ENCODE data around the gene PRDM13. TPM values are rescaled to one million over a fixed set of nuclear protein-coding genes. Genes with fewer than 3 reads are reported as not detected.

Gene PRDM13
- total RNA-seq, 1 experiment from 2014 or later = not detected

- no peak for ATAC-seq
- H3K9me2 ChIP-seq (ENCODE audit: insufficient read depth) = no peaks in the 10 kb centered on the region
- H3K4me1 ChIP-seq (ENCODE audit: control insufficient read depth in 1 of 2, insufficient read depth in 2 of 2, low read length in 2 of 2) = no peaks in the 10 kb centered on the region
- H3K9me3 ChIP-seq (ENCODE audit: control insufficient read depth in 1 of 2, insufficient read depth in 1 of 2, low read depth in 1 of 2, low read length in 2 of 2) = no peaks in the 10 kb centered on the region
- BruUV-seq (replicated peaks) = no TSS peak
- no peak overlapping the region for H3K9ac ChIP-seq (ENCODE audit: low read length)
- H3K27ac ChIP-seq (ENCODE audit: low read depth, low read length) = no peak overlapping the region
- H3K36me3 ChIP-seq (ENCODE audit: control insufficient read depth in 1 of 2, insufficient read depth in 2 of 2, low read length in 2 of 2) = no peaks in the 10 kb centered on the region
- H3K79me2 ChIP-seq (ENCODE audit: insufficient read depth, low read length) = no peaks in the 10 kb centered on the region
- TF ChIP-seq CEBPB (IDR thresholded peaks at IDR 0.05; ENCODE audit: low read depth) = no peak
- TF ChIP-seq JUND (IDR thresholded peaks at IDR 0.05) = no peak
- no peak for TF ChIP-seq TCF7L2 (IDR thresholded peaks at IDR 0.05; ENCODE audit: borderline replicate concordance, extremely low read depth, insufficient read depth, insufficient read length)
- TF ChIP-seq POLR2A (IDR thresholded peaks at IDR 0.05; ENCODE audit: borderline replicate concordance, extremely low read depth, insufficient read depth, insufficient read length) = no peak
- TF ChIP-seq EGR1 (IDR thresholded peaks at IDR 0.05; ENCODE audit: low read depth) = no peak
- no peak for TF ChIP-seq FOSL1 (IDR thresholded peaks at IDR 0.05; ENCODE audit: low read depth)
- no peak for TF ChIP-seq CBX3 (IDR thresholded peaks at IDR 0.05; ENCODE audit: low read depth)
- no peak for TF ChIP-seq REST (IDR thresholded peaks at IDR 0.05; ENCODE audit: low read depth)
- TF ChIP-seq ELF1 (IDR thresholded peaks at IDR 0.05; ENCODE audit: borderline replicate concordance, low read depth) = no peak
- no peak for TF ChIP-seq ATF3 (IDR thresholded peaks at IDR 0.05)
- no peak for TF ChIP-seq MAX (IDR thresholded peaks at IDR 0.05)
- no peak overlapping the region for H2AFZ ChIP-seq (ENCODE audit: low read depth, low read length, poor library complexity, severe bottlenecking)
- no peak overlapping the region for H3K4me3 ChIP-seq (replicated peaks in 1 of 2; ENCODE audit: low read depth in 1 of 2, low read length in 2 of 2)
- POLR2A ChIA-PET = no interaction called here
- RAD21 ChIA-PET (ENCODE audit: low non-redundant PET in 1 of 2, low total read pairs in 2 of 2, uncharacterized antibody in 2 of 2, unreplicated experiment in 2 of 2) = no interaction called here
- no peak for DNase-seq (ENCODE audit: low read depth, low spot score)
- H3K4me2 ChIP-seq (ENCODE audit: low read length) = no peak overlapping the region
- no peaks in the 10 kb centered on the region for H4K20me1 ChIP-seq (ENCODE audit: insufficient read depth)
- intact Hi-C loops (cut with micrococcal nuclease) = no loop called here
- CTCF ChIA-PET = no interaction called here
- H3K27me3 ChIP-seq (ENCODE audit: insufficient read depth, low read length) = no peaks in the 10 kb centered on the region
Observed at GRCh38 chr6:99609905-99610489, 3.4 kb downstream of the PRDM13 start.
